ENCODE data around the gene CAVIN2. TPM values are rescaled to one million over a fixed set of nuclear protein-coding genes. Genes with fewer than 3 reads are reported as not detected.
A peak's percentile ranks its signal among the peaks of the same experiment; 100 is the strongest.

CAVIN2 gene
- total RNA-seq, 1 donor from 2014 or later, result 4.4 TPM

GRCh38 chr2:191869781-191870180, 22.9 kb upstream of the CAVIN2 start:
- no peaks in the 10 kb centered on the region for H3K36me3 Mint-ChIP-seq (ENCODE audit: low read depth, unreplicated experiment)
- H3K27me3 Mint-ChIP-seq (ENCODE audit: unreplicated experiment), result no peaks in the 10 kb centered on the region
- TF ChIP-seq, protein P1, sequence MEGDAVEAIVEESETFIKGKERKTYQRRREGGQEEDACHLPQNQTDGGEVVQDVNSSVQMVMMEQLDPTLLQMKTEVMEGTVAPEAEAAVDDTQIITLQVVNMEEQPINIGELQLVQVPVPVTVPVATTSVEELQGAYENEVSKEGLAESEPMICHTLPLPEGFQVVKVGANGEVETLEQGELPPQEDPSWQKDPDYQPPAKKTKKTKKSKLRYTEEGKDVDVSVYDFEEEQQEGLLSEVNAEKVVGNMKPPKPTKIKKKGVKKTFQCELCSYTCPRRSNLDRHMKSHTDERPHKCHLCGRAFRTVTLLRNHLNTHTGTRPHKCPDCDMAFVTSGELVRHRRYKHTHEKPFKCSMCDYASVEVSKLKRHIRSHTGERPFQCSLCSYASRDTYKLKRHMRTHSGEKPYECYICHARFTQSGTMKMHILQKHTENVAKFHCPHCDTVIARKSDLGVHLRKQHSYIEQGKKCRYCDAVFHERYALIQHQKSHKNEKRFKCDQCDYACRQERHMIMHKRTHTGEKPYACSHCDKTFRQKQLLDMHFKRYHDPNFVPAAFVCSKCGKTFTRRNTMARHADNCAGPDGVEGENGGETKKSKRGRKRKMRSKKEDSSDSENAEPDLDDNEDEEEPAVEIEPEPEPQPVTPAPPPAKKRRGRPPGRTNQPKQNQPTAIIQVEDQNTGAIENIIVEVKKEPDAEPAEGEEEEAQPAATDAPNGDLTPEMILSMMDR (IDR thresholded peaks at IDR 0.05; ENCODE audit: unreplicated experiment), result no peak
- peaks cover 25% of the 10 kb centered on the region for H3K4me1 Mint-ChIP-seq (ENCODE audit: unreplicated experiment)
- H3K9me3 Mint-ChIP-seq (ENCODE audit: unreplicated experiment), result no peaks in the 10 kb centered on the region
- no peak overlapping the region for H3K4me3 Mint-ChIP-seq (ENCODE audit: unreplicated experiment)
- no peak for DNase-seq (ENCODE audit: low spot score)
- H3K27ac Mint-ChIP-seq (ENCODE audit: unreplicated experiment), result no peak overlapping the region

GRCh38 chr2:191869178-191869577, 22.3 kb upstream of the CAVIN2 start:
- peaks cover 27% of the 10 kb centered on the region for H3K4me1 Mint-ChIP-seq (ENCODE audit: unreplicated experiment)
- TF ChIP-seq, protein P1 (IDR thresholded peaks at IDR 0.05; ENCODE audit: unreplicated experiment), result peak; percentile 69
- H3K4me3 Mint-ChIP-seq (ENCODE audit: unreplicated experiment), result no peak overlapping the region
- no peaks in the 10 kb centered on the region for H3K9me3 Mint-ChIP-seq (ENCODE audit: unreplicated experiment)
- no peak overlapping the region for H3K27ac Mint-ChIP-seq (ENCODE audit: unreplicated experiment)
- H3K27me3 Mint-ChIP-seq (ENCODE audit: unreplicated experiment), result no peaks in the 10 kb centered on the region
- no peaks in the 10 kb centered on the region for H3K36me3 Mint-ChIP-seq (ENCODE audit: low read depth, unreplicated experiment)
- DNase-seq (ENCODE audit: low spot score), result peak; percentile 64

- Mint-ChIP-seq H3K9me3 (ENCODE audit: unreplicated experiment) (no peaks in the 10 kb centered on the region), H3K4me3 (ENCODE audit: unreplicated experiment) (no peak overlapping the region), H3K27ac (ENCODE audit: unreplicated experiment) (no peak overlapping the region), H3K36me3 (ENCODE audit: low read depth, unreplicated experiment) (no peaks in the 10 kb centered on the region), H3K4me1 (ENCODE audit: unreplicated experiment) (peaks cover 27% of the 10 kb centered on the region), H3K27me3 (ENCODE audit: unreplicated experiment) (no peaks in the 10 kb centered on the region)
- TF ChIP-seq, protein P1 (IDR thresholded peaks at IDR 0.05; ENCODE audit: unreplicated experiment), result no peak
- no peak for DNase-seq (ENCODE audit: low spot score)
Measured at GRCh38 chr2:191867507-191867847, 20.6 kb upstream of the CAVIN2 start.

GRCh38 chr2:191866675-191867506, 20.0 kb upstream of the CAVIN2 start:
- Mint-ChIP-seq H3K27me3 (ENCODE audit: unreplicated experiment) (no peaks in the 10 kb centered on the region), H3K4me1 (ENCODE audit: unreplicated experiment) (peaks cover 27% of the 10 kb centered on the region), H3K4me3 (ENCODE audit: unreplicated experiment) (no peak overlapping the region), H3K36me3 (ENCODE audit: low read depth, unreplicated experiment) (no peaks in the 10 kb centered on the region), H3K9me3 (ENCODE audit: unreplicated experiment) (no peaks in the 10 kb centered on the region), H3K27ac (ENCODE audit: unreplicated experiment) (peak overlapping the region; percentile 32)
- no peak for DNase-seq (ENCODE audit: low spot score)
- TF ChIP-seq, protein P1 (IDR thresholded peaks at IDR 0.05; ENCODE audit: unreplicated experiment), result no peak

DNA sequence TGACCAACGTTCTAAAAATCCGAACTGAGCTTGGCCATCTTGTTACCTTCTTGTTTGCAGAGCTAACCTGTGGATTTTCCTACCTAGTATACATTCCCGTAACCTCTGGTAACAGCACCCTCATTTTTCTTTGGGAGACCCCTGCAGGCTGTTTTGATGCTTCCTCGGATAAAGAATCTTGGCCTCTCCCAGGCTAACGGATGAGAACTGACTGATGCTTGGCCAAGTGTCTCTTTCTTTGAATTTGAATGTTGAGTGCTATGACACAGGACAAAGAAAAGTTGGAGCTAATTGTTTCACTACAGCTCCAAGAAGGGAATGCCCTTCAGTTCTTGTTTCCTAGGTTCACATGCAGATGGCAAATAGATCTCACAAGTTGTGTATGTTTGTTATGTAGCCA, 19.3 kb upstream of the CAVIN2 start:
- no peak overlapping the region for H3K4me3 Mint-ChIP-seq (ENCODE audit: unreplicated experiment)
- H3K36me3 Mint-ChIP-seq (ENCODE audit: low read depth, unreplicated experiment), result no peaks in the 10 kb centered on the region
- H3K27me3 Mint-ChIP-seq (ENCODE audit: unreplicated experiment), result no peaks in the 10 kb centered on the region
- no peak for DNase-seq (ENCODE audit: low spot score)
- TF ChIP-seq, protein P1 (IDR thresholded peaks at IDR 0.05; ENCODE audit: unreplicated experiment), result no peak
- peaks cover 27% of the 10 kb centered on the region for H3K4me1 Mint-ChIP-seq (ENCODE audit: unreplicated experiment)
- H3K27ac Mint-ChIP-seq (ENCODE audit: unreplicated experiment), result no peak overlapping the region
- no peaks in the 10 kb centered on the region for H3K9me3 Mint-ChIP-seq (ENCODE audit: unreplicated experiment)
